WTC11 (cell line): ENCODE data around the gene NSUN2.

Source experiments
- CREB1 ChIP-seq: sonication (generic); formaldehyde crosslinking; IDR thresholded peaks from 2 replicates; pipeline ENCODE4 v1.8.0; 2023; ENCODE audit warnings: mild to moderate bottlenecking, missing genetic modification reagents
- ESRRA ChIP-seq: sonication (generic); formaldehyde crosslinking; IDR thresholded peaks from 2 replicates; pipeline ENCODE4 v1.8.1; 2022; ENCODE audit warnings: mild to moderate bottlenecking, missing genetic modification reagents, borderline replicate concordance
- JUN ChIP-seq: sonication (generic); formaldehyde crosslinking; IDR thresholded peaks from 2 replicates; pipeline ENCODE4 v1.8.0; 2023; ENCODE audit warnings: mild to moderate bottlenecking, missing genetic modification reagents
- NR1H2 ChIP-seq: sonication (generic); formaldehyde crosslinking; IDR thresholded peaks from 2 replicates; pipeline ENCODE4 v1.9.0; 2021; ENCODE audit warnings: mild to moderate bottlenecking, moderate library complexity, missing genetic modification reagents
- RELA ChIP-seq: sonication (generic); formaldehyde crosslinking; IDR thresholded peaks from 2 replicates; pipeline ENCODE4 v1.8.1; 2022; ENCODE audit warnings: missing genetic modification reagents, mild to moderate bottlenecking, borderline replicate concordance
- SP1 ChIP-seq: sonication (generic); formaldehyde crosslinking; conservative IDR thresholded peaks from 2 replicates; pipeline ENCODE4 v1.8.1; 2022; ENCODE audit warnings: missing genetic modification reagents
- TF ChIP-seq, protein P1 (sequence below): fragments of 200-600 bp; IDR thresholded peaks from 2 replicates; pipeline ENCODE4 v1.8.0; 2022; ENCODE audit warnings: antibody characterized with exemption
- TF ChIP-seq, protein P2 (sequence below): sonication (generic); formaldehyde crosslinking; IDR thresholded peaks from 2 replicates; pipeline ENCODE4 v1.8.1; 2022; ENCODE audit warnings: mild to moderate bottlenecking, moderate library complexity, missing genetic modification reagents
- TF ChIP-seq, protein P3 (sequence below): sonication (generic); formaldehyde crosslinking; conservative IDR thresholded peaks from 2 replicates; pipeline ENCODE4 v1.8.1; 2023; ENCODE audit warnings: mild to moderate bottlenecking, low read depth, missing genetic modification reagents, moderate library complexity
- TF ChIP-seq, protein P4 (sequence below): sonication (generic); formaldehyde crosslinking; IDR thresholded peaks from 2 replicates; pipeline ENCODE4 v1.8.1; 2023; ENCODE audit warnings: mild to moderate bottlenecking, missing genetic modification reagents, moderate library complexity
- TF ChIP-seq, protein P5 (sequence below): sonication (generic); formaldehyde crosslinking; IDR thresholded peaks from 2 replicates; pipeline ENCODE4 v1.8.0; 2023; ENCODE audit warnings: missing genetic modification reagents
- TF ChIP-seq, protein P6 (sequence below): sonication (generic); formaldehyde crosslinking; conservative IDR thresholded peaks from 2 replicates; pipeline ENCODE4 v1.8.1; 2022; ENCODE audit warnings: mild to moderate bottlenecking, missing genetic modification reagents
- TF ChIP-seq, protein P7 (sequence below): sonication (generic); formaldehyde crosslinking; IDR thresholded peaks from 2 replicates; pipeline ENCODE4 v1.8.0; 2022; ENCODE audit warnings: mild to moderate bottlenecking, missing genetic modification reagents
- TF ChIP-seq, protein P8 (sequence below): sonication (generic); formaldehyde crosslinking; IDR thresholded peaks from 2 replicates; pipeline ENCODE4 v1.8.1; 2022; ENCODE audit warnings: mild to moderate bottlenecking, missing genetic modification reagents, moderate library complexity, borderline replicate concordance

DNA sequence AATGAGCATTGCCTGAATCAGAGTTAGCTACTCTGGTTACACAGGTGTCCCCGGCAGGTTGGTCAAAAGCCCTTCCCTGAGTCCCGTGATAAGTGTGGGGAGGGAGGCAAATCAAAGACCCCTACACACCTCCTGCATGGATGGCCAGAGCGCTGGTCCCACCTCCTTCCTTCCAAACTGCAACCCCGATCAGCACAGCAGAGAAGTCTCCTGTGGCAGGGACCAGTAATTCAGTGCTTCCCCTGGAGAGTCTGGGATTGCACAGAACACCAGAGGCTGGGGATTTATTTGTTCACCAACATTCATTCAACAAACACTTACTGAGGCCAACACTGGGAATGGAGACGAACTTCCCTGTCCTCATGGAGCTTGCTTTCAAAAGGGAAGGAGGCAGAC lies 46.2 kb downstream of the NSUN2 start:
- TF ChIP-seq RELA (CRISPR knock-in tag), result no peak
- TF ChIP-seq, protein P1, sequence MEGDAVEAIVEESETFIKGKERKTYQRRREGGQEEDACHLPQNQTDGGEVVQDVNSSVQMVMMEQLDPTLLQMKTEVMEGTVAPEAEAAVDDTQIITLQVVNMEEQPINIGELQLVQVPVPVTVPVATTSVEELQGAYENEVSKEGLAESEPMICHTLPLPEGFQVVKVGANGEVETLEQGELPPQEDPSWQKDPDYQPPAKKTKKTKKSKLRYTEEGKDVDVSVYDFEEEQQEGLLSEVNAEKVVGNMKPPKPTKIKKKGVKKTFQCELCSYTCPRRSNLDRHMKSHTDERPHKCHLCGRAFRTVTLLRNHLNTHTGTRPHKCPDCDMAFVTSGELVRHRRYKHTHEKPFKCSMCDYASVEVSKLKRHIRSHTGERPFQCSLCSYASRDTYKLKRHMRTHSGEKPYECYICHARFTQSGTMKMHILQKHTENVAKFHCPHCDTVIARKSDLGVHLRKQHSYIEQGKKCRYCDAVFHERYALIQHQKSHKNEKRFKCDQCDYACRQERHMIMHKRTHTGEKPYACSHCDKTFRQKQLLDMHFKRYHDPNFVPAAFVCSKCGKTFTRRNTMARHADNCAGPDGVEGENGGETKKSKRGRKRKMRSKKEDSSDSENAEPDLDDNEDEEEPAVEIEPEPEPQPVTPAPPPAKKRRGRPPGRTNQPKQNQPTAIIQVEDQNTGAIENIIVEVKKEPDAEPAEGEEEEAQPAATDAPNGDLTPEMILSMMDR, result no peak
- TF ChIP-seq CREB1 (CRISPR knock-in tag), result no peak
- TF ChIP-seq JUN (CRISPR knock-in tag), result no peak
- TF ChIP-seq, protein P2, sequence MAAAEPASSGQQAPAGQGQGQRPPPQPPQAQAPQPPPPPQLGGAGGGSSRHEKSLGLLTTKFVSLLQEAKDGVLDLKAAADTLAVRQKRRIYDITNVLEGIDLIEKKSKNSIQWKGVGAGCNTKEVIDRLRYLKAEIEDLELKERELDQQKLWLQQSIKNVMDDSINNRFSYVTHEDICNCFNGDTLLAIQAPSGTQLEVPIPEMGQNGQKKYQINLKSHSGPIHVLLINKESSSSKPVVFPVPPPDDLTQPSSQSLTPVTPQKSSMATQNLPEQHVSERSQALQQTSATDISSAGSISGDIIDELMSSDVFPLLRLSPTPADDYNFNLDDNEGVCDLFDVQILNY (CRISPR knock-in tag), result no peak
- TF ChIP-seq, protein P3, sequence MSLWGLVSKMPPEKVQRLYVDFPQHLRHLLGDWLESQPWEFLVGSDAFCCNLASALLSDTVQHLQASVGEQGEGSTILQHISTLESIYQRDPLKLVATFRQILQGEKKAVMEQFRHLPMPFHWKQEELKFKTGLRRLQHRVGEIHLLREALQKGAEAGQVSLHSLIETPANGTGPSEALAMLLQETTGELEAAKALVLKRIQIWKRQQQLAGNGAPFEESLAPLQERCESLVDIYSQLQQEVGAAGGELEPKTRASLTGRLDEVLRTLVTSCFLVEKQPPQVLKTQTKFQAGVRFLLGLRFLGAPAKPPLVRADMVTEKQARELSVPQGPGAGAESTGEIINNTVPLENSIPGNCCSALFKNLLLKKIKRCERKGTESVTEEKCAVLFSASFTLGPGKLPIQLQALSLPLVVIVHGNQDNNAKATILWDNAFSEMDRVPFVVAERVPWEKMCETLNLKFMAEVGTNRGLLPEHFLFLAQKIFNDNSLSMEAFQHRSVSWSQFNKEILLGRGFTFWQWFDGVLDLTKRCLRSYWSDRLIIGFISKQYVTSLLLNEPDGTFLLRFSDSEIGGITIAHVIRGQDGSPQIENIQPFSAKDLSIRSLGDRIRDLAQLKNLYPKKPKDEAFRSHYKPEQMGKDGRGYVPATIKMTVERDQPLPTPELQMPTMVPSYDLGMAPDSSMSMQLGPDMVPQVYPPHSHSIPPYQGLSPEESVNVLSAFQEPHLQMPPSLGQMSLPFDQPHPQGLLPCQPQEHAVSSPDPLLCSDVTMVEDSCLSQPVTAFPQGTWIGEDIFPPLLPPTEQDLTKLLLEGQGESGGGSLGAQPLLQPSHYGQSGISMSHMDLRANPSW (CRISPR knock-in tag), result no peak
- TF ChIP-seq, protein P4, sequence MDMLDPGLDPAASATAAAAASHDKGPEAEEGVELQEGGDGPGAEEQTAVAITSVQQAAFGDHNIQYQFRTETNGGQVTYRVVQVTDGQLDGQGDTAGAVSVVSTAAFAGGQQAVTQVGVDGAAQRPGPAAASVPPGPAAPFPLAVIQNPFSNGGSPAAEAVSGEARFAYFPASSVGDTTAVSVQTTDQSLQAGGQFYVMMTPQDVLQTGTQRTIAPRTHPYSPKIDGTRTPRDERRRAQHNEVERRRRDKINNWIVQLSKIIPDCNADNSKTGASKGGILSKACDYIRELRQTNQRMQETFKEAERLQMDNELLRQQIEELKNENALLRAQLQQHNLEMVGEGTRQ (CRISPR knock-in tag), result no peak
- no peak for TF ChIP-seq SP1 (CRISPR knock-in tag)
- TF ChIP-seq, protein P5, sequence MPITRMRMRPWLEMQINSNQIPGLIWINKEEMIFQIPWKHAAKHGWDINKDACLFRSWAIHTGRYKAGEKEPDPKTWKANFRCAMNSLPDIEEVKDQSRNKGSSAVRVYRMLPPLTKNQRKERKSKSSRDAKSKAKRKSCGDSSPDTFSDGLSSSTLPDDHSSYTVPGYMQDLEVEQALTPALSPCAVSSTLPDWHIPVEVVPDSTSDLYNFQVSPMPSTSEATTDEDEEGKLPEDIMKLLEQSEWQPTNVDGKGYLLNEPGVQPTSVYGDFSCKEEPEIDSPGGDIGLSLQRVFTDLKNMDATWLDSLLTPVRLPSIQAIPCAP, result no peak
- TF ChIP-seq, protein P6, sequence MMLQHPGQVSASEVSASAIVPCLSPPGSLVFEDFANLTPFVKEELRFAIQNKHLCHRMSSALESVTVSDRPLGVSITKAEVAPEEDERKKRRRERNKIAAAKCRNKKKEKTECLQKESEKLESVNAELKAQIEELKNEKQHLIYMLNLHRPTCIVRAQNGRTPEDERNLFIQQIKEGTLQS, result no peak
- no peak for TF ChIP-seq ESRRA (CRISPR knock-in tag)
- no peak for TF ChIP-seq NR1H2
- TF ChIP-seq, protein P7, sequence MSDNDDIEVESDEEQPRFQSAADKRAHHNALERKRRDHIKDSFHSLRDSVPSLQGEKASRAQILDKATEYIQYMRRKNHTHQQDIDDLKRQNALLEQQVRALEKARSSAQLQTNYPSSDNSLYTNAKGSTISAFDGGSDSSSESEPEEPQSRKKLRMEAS, result no peak
- TF ChIP-seq, protein P8, sequence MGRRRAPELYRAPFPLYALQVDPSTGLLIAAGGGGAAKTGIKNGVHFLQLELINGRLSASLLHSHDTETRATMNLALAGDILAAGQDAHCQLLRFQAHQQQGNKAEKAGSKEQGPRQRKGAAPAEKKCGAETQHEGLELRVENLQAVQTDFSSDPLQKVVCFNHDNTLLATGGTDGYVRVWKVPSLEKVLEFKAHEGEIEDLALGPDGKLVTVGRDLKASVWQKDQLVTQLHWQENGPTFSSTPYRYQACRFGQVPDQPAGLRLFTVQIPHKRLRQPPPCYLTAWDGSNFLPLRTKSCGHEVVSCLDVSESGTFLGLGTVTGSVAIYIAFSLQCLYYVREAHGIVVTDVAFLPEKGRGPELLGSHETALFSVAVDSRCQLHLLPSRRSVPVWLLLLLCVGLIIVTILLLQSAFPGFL (CRISPR knock-in tag), result no peak
